ENCODE results near the gene TM7SF2. TPM values are rescaled to one million over a fixed set of nuclear protein-coding genes. Genes with fewer than 3 reads are reported as not detected.

TM7SF2 gene
- total and polyA plus RNA-seq, 3 donors from 2014 or later: 36.4 to 49.6 (median 42.0) TPM

- intact Hi-C loops (cut with DNase I; ENCODE audit: low total_unique reads): no loop called here
- TF ChIP-seq CTCF (IDR thresholded peaks at IDR 0.05): no peak
- TF ChIP-seq POLR2A (IDR thresholded peaks at IDR 0.05): no peak
Observed at GRCh38 chr11:65124480-65125196, 13.0 kb downstream of the TM7SF2 start.

GRCh38 chr11:65125197-65126056 lies 13.8 kb downstream of the TM7SF2 start:
- H3K4me3 ChIP-seq: no peak overlapping the region
- H3K4me1 ChIP-seq: peaks cover 12% of the 10 kb centered on the region
- H3K27ac ChIP-seq: no peak overlapping the region
- intact Hi-C loops (cut with DNase I; ENCODE audit: low total_unique reads): no loop called here
- H3K9me3 ChIP-seq: no peaks in the 10 kb centered on the region
- H3K36me3 ChIP-seq (ENCODE audit: low read depth, missing control alignments): no peaks in the 10 kb centered on the region
- 90 to 92% methylated on average over 12 of the region's 12 CpGs for WGBS, 2 donors
- TF ChIP-seq CTCF (IDR thresholded peaks at IDR 0.05): no peak
- TF ChIP-seq POLR2A (IDR thresholded peaks at IDR 0.05): no peak
- no peak for DNase-seq
- no peaks in the 10 kb centered on the region for H3K27me3 ChIP-seq

More at GRCh38 chr11:65124480-65125196, 13.0 kb downstream of the TM7SF2 start:
- Histone ChIP-seq H3K4me3 (no peak overlapping the region), H3K27me3 (no peaks in the 10 kb centered on the region), H3K36me3 (ENCODE audit: low read depth, missing control alignments) (no peaks in the 10 kb centered on the region), H3K27ac (no peak overlapping the region), H3K4me1 (peaks cover 12% of the 10 kb centered on the region), H3K9me3 (no peaks in the 10 kb centered on the region)
- 76 to 96% methylated on average over 2 to 5 of the region's 5 CpGs for WGBS, 2 donors
- DNase-seq: no peak

- no peak for TF ChIP-seq CTCF (IDR thresholded peaks at IDR 0.05)
- no peak for TF ChIP-seq POLR2A (IDR thresholded peaks at IDR 0.05)
Observed at GRCh38 chr11:65126624-65127274, 15.1 kb downstream of the TM7SF2 start.

GRCh38 chr11:65127473-65128181 lies 16.0 kb downstream of the TM7SF2 start:
- 79 to 82% methylated on average over 12 of the region's 12 CpGs for WGBS, 2 donors
- H3K27me3 ChIP-seq: no peaks in the 10 kb centered on the region
- no peak for TF ChIP-seq CTCF (IDR thresholded peaks at IDR 0.05)
- no peak for TF ChIP-seq POLR2A (IDR thresholded peaks at IDR 0.05)
- H3K36me3 ChIP-seq (ENCODE audit: low read depth, missing control alignments): no peaks in the 10 kb centered on the region
- no peak overlapping the region for H3K27ac ChIP-seq
- H3K4me3 ChIP-seq: no peak overlapping the region
- H3K9me3 ChIP-seq: no peaks in the 10 kb centered on the region
- intact Hi-C loops (cut with DNase I; ENCODE audit: low total_unique reads): no loop called here
- H3K4me1 ChIP-seq: peaks cover 9% of the 10 kb centered on the region
- no peak for DNase-seq

More at GRCh38 chr11:65126624-65127274, 15.1 kb downstream of the TM7SF2 start:
- H3K36me3 ChIP-seq (ENCODE audit: low read depth, missing control alignments): no peaks in the 10 kb centered on the region
- H3K27me3 ChIP-seq: no peaks in the 10 kb centered on the region
- H3K4me3 ChIP-seq: no peak overlapping the region
- WGBS, 2 donors: 83 to 85% methylated on average over 2 to 6 of the region's 6 CpGs
- intact Hi-C loops (cut with DNase I; ENCODE audit: low total_unique reads): no loop called here
- DNase-seq: no peak
- H3K4me1 ChIP-seq: peaks cover 5% of the 10 kb centered on the region
- no peaks in the 10 kb centered on the region for H3K9me3 ChIP-seq
- no peak overlapping the region for H3K27ac ChIP-seq
